ENCODE data around the gene SMAD7. TPM values are rescaled to one million over a fixed set of nuclear protein-coding genes. Genes with fewer than 3 reads are reported as not detected.
A peak's percentile ranks its signal among the peaks of the same experiment; 100 is the strongest.

The SMAD7 gene
- total and polyA plus RNA-seq, 2 experiments from 2014 or later: 11.8 to 29.8 TPM

GRCh38 chr18:48961547-48961946 is 10.8 kb upstream of the SMAD7 start (continued):
- TF ChIP-seq ZNF462 (CRISPR knock-in tag; IDR thresholded peaks at IDR 0.05) (no peak), CREB1 (CRISPR knock-in tag; IDR thresholded peaks at IDR 0.05; ENCODE audit: low read depth) (no peak)

DNA sequence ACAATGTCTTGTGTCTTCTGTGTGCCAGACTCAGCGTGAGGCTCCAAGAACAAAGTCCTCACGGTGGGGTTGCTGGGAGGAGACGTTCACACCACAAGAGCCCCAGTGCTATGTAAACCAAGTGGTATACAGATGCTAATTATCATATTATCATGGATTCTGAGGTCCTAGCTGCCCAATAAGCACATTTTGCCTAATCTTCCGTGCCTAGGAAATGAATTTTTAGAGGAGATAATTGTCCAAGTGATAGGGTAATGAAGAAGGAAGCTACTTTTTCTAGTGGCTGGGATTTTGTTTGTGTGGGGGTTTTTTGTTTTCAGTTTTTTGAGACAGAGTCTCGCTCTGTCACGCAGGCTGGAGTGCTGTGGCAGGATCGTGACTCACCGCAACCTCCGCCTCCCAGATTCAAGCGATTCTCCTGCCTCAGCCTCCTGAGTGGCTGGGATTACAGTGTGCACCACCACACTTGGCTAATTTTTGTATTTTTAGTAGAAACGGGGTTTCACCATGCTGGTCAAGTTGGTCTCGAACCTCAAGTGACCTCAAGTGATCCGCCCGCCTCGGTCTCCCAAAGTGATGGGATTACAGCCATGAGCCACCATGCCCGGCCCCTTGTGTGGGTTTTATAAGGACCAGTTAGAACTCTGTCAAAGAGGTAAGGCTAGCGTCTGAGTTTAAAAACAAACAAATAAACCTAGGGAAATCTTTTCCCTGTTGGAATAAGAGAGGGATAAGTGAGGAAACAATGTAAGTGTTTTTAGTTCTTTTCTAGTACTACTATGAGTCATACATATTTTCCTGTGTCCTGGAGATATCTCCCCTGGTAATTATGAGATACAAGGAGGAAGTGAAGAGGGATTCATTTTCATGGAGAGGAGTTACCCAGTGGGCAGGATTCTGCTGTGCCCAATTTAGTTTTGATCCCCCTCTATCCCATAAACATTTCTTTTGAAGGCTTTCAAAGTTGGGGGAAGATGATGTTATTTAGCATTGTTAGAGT is 9.5 kb upstream of the SMAD7 start:
- Histone ChIP-seq H3K36me3 (ENCODE audit: insufficient read depth) (no peaks in the 10 kb centered on the region), H3K4me3 (peak overlapping the region; percentile 5), H3K4me2 (peak overlapping the region; percentile 7), H3K27me3 (ENCODE audit: insufficient read depth) (no peaks in the 10 kb centered on the region), H3F3A (replicated peaks; ENCODE audit: low read depth) (peaks cover 20% of the 10 kb centered on the region), H3K9me2 (ENCODE audit: insufficient read depth) (no peaks in the 10 kb centered on the region), H4K20me1 (replicated peaks; ENCODE audit: insufficient read depth) (no peaks in the 10 kb centered on the region), H3K27ac (ENCODE audit: low read depth) (peak overlapping the region; percentile 86), H3K4me1 (ENCODE audit: insufficient read depth) (peaks cover 56% of the 10 kb centered on the region), H3K79me2 (replicated peaks; ENCODE audit: insufficient read depth) (no peaks in the 10 kb centered on the region), H2AFZ (no peak overlapping the region)
- TF ChIP-seq NANOG (IDR thresholded peaks at IDR 0.05; ENCODE audit: borderline replicate concordance): peak; percentile 95
- TF ChIP-seq ZNF462 (CRISPR knock-in tag; IDR thresholded peaks at IDR 0.05): peak; percentile 34; the same call in 1 of the 2 replicates
- TF ChIP-seq CREB1 (CRISPR knock-in tag; IDR thresholded peaks at IDR 0.05; ENCODE audit: low read depth): no peak
- TF ChIP-seq POLR2AphosphoS5 (IDR thresholded peaks at IDR 0.05; ENCODE audit: low read depth): peak; percentile 53
- peaks cover 72% of the 10 kb centered on the region for H3K4me1 Mint-ChIP-seq
- H3K9me3 Mint-ChIP-seq: no peaks in the 10 kb centered on the region
- H3K36me3 Mint-ChIP-seq (ENCODE audit: low read depth): no peaks in the 10 kb centered on the region
- peak; percentile 87 for ATAC-seq
- DNase-seq (ENCODE audit: low spot score): peak; percentile 95
- peaks cover 31% of the 10 kb centered on the region for H3K27me3 Mint-ChIP-seq (ENCODE audit: insufficient read depth, low read depth, poor library complexity)
- peak overlapping the region; percentile 55 for H3K4me3 Mint-ChIP-seq
- peak overlapping the region; percentile 96 for H3K27ac Mint-ChIP-seq
